Upper lobe of left lung (tissue), 6 donors: ENCODE data around the gene CD44. TPM values are rescaled to one million over a fixed set of nuclear protein-coding genes. Genes with fewer than 3 reads are reported as not detected.

Experiments
- ATAC-seq, 2 donors: fragments of 200-7000 bp; cut with Tn5 transposase; one replicate each; pipeline ENCODE4 v1.9.1; 2022; ENCODE audit warnings: mild to moderate bottlenecking in 2 of 2, moderate library complexity in 2 of 2; ENCODE audit not compliant: low FRiP score in 2 of 2
- DNase-seq, 2 donors: peaks; one replicate each; pipeline ENCODE4 v3.0.0-alpha.2; 2019 to 2020
- H3K27ac ChIP-seq, 4 donors: fragments of 200-600 bp; sonication (generic); one replicate each; pipeline ENCODE4 v1.5.1; 2016 to 2019
- H3K27me3 ChIP-seq, 4 donors: fragments of 200-600 bp; sonication (generic); one replicate each; pipeline ENCODE4 v1.5.1; 2017 to 2019
- H3K36me3 ChIP-seq, 4 donors: fragments of 200-600 bp; sonication (generic); one replicate each; pipeline ENCODE4 v1.5.1; 2016 to 2019
- H3K4me1 ChIP-seq, 4 donors: fragments of 200-600 bp; sonication (generic); one replicate each; pipeline ENCODE4 v1.5.1; 2018 to 2019
- H3K4me3 ChIP-seq, 4 donors: fragments of 200-600 bp; sonication (generic); one replicate each; pipeline ENCODE4 v1.5.1; 2017 to 2019; ENCODE audit warnings: mild to moderate bottlenecking in 2 of 4, moderate library complexity in 1 of 4
- H3K9me3 ChIP-seq, 4 donors: fragments of 200-600 bp; sonication (generic); one replicate each; pipeline ENCODE4 v1.5.1; 2018 to 2019
- CTCF ChIP-seq, 6 experiments: fragments of 450-650 bp in 4 of 6; fragments of 200-600 bp in 2 of 6; sonication (generic) in 2 of 6; IDR thresholded peaks; one replicate each; pipeline ENCODE4 v1.5.1; 2016 to 2019; ENCODE audit warnings: antibody characterized with exemption in 6 of 6
- EP300 ChIP-seq, 4 donors: sonication (generic); formaldehyde crosslinking; IDR thresholded peaks; one replicate each; pipeline ENCODE4 v1.5.1; 2017; ENCODE audit warnings: antibody characterized with exemption in 4 of 4, control low read depth in 2 of 4
- POLR2A ChIP-seq, 4 donors: fragments of 450-650 bp; IDR thresholded peaks; one replicate each; pipeline ENCODE4 v1.5.1; 2016 to 2017; ENCODE audit warnings: antibody characterized with exemption in 4 of 4, mild to moderate bottlenecking in 2 of 4
- POLR2AphosphoS5 ChIP-seq, 2 donors: sonication (generic); formaldehyde crosslinking; IDR thresholded peaks; one replicate each; pipeline ENCODE4 v1.5.1; 2017; ENCODE audit warnings: antibody characterized with exemption in 2 of 2
- WGBS, 2 donors: methylation state at CpG; one replicate each; pipeline ENCODE4 v1.1.5; 2017 to 2018; 5-methylcytosine and 5-hydroxymethylcytosine counted together
- total RNA-seq, 6 donors: library from RNA; depleted of rRNA in 4 of 6; stranded (reverse); fragments of >200 nt in 4 of 6; gene quantifications; one replicate each; pipeline versions ENCODE4 v1.1.0 to v1.2.1, GENCODE V29; 2016 to 2021
- donor health status: DM: no; HTN: no; CAD: no; lungs with moderate emphysema.
- donor health status: DM: no; HTN: yes; CAD: no; lungs with severe emphysema.

CD44 gene
- total RNA-seq, 6 donors from 2014 or later: 454 to 696 (median 551) TPM

GRCh38 chr11:35165423-35166368, 26.7 kb downstream of the CD44 start:
- WGBS, 2 donors: 44 to 56% methylated on average over 8 of the region's 8 CpGs
- ATAC-seq (peak; percentile 47 to 56), DNase-seq (peak in 1 of 2 donors; percentile 56)
- Histone ChIP-seq H3K4me3 (no peak overlapping the region), H3K27me3 (no peaks in the 10 kb centered on the region), H3K36me3 (no peaks in the 10 kb centered on the region), H3K9me3 (no peaks in the 10 kb centered on the region), H3K4me1 (peaks cover 80 to 97% (median 90%) of the 10 kb centered on the region in 4 donors), H3K27ac (peak overlapping the region; percentile 56 to 84 (median 78))
- TF ChIP-seq POLR2AphosphoS5 (IDR thresholded peaks at IDR 0.05) (peak in 1 of 2 donors; percentile 41), EP300 (IDR thresholded peaks at IDR 0.05) (no peak), CTCF (IDR thresholded peaks at IDR 0.05) (no peak), POLR2A (IDR thresholded peaks at IDR 0.05) (peak in 1 of 4 donors; percentile 56)

GRCh38 chr11:35166369-35167360, 27.7 kb downstream of the CD44 start:
- Histone ChIP-seq H3K4me1 (peaks cover 79 to 92% (median 84%) of the 10 kb centered on the region in 4 donors), H3K36me3 (no peaks in the 10 kb centered on the region), H3K4me3 (no peak overlapping the region), H3K27me3 (no peaks in the 10 kb centered on the region), H3K27ac (peak overlapping the region; percentile 56 to 84 (median 78)), H3K9me3 (no peaks in the 10 kb centered on the region)
- DNase-seq: no peak
- peak in 1 of 2 donors; percentile 13 for ATAC-seq
- 66 to 86% methylated on average over 11 of the region's 11 CpGs for WGBS, 2 donors
- TF ChIP-seq EP300 (IDR thresholded peaks at IDR 0.05) (no peak), POLR2AphosphoS5 (IDR thresholded peaks at IDR 0.05) (peak in 1 of 2 donors; percentile 27)

- TF ChIP-seq POLR2A (IDR thresholded peaks at IDR 0.05) (no peak), EP300 (IDR thresholded peaks at IDR 0.05) (no peak), CTCF (IDR thresholded peaks at IDR 0.05) (no peak), POLR2AphosphoS5 (IDR thresholded peaks at IDR 0.05) (no peak)
- DNase-seq: no peak
- Histone ChIP-seq H3K9me3 (no peaks in the 10 kb centered on the region), H3K27me3 (no peaks in the 10 kb centered on the region), H3K4me3 (no peak overlapping the region), H3K36me3 (no peaks in the 10 kb centered on the region), H3K27ac (peak overlapping the region; percentile 56 to 84 (median 78)), H3K4me1 (peaks cover 77 to 84% (median 80%) of the 10 kb centered on the region in 4 donors)
- 52 to 100% methylated on average over 1 to 2 of the region's 2 CpGs for WGBS, 2 donors
- ATAC-seq: peak in 1 of 2 donors; percentile 37
These were observed 28.5 kb downstream of the CD44 start for GRCh38 chr11:35167426-35167954.

- Histone ChIP-seq H3K36me3 (no peaks in the 10 kb centered on the region), H3K27me3 (no peaks in the 10 kb centered on the region), H3K9me3 (no peaks in the 10 kb centered on the region), H3K27ac (peak overlapping the region; percentile 56 to 84 (median 78)), H3K4me3 (no peak overlapping the region), H3K4me1 (peaks cover 75 to 84% (median 77%) of the 10 kb centered on the region in 4 donors)
- DNase-seq: no peak
- ATAC-seq: no peak
- WGBS, 2 donors: 64 to 72% methylated on average over 2 of the region's 2 CpGs
- TF ChIP-seq POLR2A (IDR thresholded peaks at IDR 0.05) (no peak), EP300 (IDR thresholded peaks at IDR 0.05) (no peak), POLR2AphosphoS5 (IDR thresholded peaks at IDR 0.05) (no peak), CTCF (IDR thresholded peaks at IDR 0.05) (no peak)
These were observed 29.7 kb downstream of the CD44 start for GRCh38 chr11:35168671-35169070.
